ENCODE data around the gene ARHGEF19.

GRCh38 chr1:16153999-16154673 lies 58.3 kb downstream of the ARHGEF19 start:
- TF ChIP-seq CTCF (IDR thresholded peaks at IDR 0.05; ENCODE audit: insufficient read depth, low read depth, low read length) (no peak), EZH2 (IDR thresholded peaks at IDR 0.05; ENCODE audit: insufficient read depth, low read length) (no peak)
